Left forelimb (tissue), 1 donor: Measurements from ENCODE around the gene CCDC78.

ENCODE experiments used
- DNase-seq: peaks from one replicate; pipeline ENCODE4 v3.0.0-alpha.2; 2018; ENCODE audit warnings: low spot score

CCDC78 gene

DNA sequence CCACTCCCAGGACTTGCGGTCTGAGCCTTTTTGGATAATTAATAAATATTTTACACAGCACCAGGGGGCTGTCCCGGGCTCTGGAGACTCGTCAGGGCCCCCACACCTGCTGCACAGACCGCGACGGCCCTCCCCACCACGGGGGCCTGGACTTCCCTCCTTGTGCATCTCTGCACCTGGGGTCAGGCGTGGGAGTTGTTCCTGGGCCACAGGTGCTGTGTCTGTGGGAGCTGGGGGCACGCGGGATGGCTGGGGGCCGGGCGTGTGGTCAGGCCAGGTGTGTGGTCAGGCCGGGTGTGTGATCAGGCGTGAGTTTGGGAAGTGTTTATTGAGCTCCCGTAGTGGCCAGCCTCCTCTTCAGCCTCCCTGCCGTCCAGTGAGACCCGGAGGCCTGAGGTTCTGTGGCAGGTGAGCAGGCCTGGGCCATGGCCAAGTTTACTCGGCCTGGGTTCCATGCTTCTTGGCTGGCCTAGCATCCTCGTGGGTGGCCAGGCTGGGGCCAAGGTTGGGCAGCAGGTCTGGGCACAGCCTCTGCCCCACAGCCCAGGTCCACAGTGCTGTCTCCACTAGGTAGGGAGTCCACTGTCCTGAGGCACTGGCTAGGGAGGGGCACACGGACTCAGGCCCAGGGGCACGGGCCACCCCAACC, 47.9 kb downstream of the CCDC78 start:
- no peak for DNase-seq

DNA sequence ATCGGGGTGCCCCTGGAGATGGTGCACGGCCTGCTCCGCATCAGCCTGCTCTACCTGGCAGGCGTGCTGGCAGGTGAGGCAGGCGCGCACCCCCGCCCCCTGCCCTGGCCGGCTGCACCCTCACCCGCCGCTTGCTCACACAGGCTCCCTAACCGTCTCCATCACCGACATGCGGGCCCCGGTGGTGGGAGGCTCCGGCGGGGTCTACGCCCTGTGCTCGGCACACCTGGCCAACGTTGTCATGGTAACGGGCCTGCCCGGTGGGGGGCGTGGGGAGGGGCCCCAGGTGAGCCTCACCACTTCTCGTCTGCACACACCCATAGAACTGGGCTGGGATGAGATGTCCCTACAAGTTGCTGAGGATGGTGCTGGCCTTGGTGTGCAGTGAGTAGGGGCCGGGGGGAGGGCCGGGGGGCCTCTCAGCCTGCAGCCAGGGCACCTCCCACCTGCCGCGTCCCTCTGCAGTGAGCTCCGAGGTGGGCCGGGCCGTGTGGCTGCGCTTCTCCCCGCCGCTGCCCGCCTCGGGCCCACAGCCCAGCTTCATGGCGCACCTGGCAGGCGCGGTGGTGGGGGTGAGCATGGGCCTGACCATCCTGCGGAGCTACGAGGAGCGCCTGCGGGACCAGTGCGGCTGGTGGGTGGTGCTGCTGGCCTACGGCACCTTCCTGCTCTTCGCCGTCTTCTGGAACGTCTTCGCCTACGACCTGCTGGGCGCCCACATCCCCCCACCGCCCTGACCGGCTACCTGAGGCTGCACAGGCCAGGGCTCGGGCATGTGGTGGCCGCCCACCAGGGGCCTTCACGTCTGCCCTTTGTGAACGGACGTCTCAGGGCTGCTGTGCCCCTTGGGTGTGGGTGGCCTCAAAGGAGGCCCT, 48.7 kb downstream of the CCDC78 start:
- no peak for DNase-seq

DNA sequence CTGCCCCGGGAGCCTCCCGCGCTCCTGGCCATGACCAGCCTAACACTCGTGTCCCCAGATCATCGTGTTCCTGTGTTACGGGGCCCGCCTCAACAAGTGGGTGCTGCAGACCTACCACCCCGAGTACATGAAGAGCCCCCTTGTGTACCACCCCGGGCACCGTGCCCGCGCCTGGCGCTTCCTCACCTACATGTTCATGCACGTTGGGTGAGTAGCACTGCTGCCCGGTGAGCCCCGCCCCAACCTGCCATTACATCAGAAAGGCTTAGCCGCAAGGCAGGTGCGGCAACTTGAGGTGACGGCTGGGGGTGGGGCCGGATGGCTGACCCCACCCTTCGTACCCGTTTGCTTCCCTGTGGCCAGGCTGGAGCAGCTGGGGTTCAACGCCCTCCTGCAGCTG, 49.3 kb downstream of the CCDC78 start:
- DNase-seq, result no peak

DNA sequence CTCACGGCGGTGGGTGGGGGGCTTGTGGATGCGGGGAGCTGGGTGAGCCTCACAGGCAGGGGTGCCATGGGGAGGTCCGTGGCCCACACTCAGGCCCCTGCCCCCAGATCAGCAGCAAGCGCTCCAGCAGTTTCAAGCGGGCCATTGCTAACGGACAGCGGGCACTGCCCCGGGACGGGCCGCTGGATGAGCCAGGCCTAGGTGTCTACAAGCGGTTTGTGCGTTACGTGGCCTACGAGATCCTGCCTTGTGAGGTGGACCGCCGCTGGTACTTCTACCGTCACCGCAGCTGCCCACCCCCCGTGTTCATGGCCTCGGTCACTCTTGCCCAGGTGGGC, 49.7 kb downstream of the CCDC78 start:
- no peak for DNase-seq

DNA sequence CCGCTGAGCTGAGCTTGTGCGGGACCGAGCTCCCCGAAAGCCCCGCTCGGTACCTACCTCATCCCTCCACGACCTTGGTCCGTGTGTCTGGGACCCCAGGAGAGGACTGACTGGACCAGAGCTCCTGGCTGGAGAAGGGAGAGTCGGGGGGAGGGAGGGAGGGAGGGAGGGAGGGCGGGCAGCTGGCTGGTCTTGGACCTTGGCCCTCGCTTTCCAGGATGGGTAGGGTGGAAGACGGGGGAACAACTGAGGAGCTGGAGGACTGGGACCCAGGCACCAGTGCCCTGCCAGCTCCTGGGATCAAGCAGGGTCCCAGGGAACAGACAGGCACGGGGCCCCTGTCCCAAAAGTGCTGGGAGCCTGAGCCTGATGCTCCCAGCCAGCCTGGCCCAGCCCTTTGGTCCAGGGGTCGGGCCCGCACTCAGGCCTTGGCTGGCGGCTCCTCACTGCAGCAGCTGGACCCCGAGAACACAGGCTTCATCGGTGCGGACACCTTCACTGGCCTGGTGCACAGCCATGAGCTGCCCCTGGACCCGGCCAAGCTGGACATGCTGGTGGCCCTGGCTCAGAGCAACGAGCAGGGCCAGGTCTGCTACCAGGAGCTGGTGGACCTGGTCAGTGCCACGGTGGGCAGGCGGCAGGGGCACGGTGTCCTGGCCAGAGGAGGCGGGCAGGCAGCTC, 50.2 kb downstream of the CCDC78 start:
- no peak for DNase-seq

DNA sequence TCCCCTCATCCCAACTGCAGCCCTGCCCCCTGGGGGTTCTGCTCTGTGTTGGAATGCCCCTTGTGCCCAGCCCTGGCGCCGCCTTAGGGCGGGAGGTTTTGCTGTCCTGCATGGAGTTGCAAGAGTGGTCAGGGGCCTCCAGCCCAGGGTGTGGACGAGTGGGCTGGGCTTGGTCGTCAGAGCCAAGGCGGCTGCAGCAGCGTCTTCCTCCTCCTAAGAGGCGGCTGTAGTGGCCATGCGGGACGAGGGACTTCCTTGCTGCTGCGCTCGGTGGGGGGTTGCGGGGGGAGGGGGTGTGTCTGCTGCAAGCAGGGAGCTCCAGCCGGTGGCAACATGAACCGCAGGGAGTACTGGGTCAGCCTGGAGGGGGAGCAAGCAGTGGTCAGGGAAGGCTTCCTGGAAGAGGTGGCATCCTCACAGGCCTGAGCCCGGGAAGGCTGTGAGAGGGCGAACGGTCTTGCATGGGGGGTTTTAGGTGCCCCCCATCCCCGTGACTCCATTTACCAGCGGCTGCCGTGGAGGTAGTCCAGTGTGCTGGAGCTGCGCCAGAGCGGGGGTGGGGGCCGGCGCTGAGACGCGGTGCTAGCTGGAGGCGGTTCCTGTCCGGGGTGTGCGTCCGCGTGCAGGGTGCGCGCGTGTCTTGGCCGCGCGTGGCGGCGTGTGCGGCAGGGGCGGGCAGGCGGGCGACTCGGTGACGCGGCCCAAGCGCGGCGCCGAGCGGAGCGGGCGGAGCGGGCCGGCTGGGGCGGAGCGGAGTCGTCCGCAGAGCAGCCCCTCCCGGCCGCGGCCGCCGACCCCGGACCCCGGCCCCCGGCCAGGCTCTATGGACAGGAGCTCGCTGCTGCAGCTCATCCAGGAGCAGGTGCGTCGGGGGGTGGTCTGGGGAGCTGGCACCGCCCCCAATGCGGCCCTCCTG, 51.0 kb downstream of the CCDC78 start, which contains the start of gene RHBDL1:
Gene RHBDL1, plus strand, starts transcription at position 704 of the 916 bp plus-strand sequence. Its CDS starts 120 bp downstream, at position 824.
- DNase-seq, result no peak

DNA sequence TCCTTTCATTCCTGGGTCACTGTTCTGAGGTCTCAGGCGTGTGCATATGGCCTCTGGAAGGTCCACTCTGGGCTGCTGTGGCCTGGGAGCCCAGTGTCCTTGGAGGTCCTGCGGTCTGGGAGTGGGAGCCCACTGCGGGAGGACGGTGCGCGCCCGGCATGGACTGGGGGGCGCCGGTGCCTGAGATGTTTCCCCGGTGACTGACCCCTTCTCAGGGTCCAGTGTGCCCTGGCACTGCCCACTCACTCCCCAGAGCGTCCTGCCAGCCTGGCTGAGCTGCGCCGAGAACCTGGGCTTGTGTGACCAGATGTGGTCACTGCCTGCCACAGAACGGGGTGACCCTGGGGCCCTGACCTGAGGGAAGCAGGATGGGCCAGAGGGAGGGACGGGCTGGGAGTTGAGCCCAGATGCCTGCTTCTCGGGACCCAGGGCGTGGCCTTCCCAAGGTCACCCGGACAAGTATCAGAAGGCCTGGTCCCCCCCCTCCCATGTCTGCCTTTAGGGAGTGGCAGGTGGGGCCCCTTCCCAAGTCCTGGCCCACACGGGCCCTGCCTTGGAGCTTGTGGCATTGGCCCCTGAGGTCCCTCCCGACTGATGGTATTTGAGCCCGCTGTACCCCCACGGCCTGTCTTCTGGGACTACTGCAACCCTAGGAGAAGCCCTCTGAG, 51.9 kb downstream of the CCDC78 start:
- no peak for DNase-seq

DNA sequence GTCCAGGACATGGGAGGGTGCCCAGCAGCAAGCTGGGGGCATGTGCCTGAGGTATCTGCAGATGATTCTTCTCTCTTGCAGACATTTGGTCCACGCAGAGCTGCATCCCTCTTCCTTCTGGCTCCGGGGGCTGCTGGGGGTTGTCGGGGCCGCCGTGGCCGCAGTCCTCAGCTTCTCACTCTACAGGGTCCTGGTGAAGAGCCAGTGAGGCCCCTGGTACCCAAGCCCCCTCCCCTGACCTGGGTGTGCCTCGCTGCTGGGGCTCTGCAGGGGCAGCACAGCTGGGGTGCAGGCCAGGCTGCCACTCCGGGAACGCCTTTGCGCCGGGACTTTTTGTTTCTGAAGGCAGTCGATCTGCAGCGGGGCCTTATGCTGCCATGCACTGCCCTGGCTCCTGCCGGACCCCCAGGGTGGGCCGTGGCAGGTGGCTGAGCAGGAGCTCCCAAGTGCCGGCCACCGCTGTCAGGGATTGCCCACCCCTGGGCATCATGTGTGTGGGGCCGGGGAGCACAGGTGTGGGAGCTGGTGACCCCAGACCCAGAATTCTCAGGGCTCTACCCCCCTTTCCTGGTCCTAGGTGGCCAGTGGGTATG, 52.7 kb downstream of the CCDC78 start:
- DNase-seq, result no peak

DNA sequence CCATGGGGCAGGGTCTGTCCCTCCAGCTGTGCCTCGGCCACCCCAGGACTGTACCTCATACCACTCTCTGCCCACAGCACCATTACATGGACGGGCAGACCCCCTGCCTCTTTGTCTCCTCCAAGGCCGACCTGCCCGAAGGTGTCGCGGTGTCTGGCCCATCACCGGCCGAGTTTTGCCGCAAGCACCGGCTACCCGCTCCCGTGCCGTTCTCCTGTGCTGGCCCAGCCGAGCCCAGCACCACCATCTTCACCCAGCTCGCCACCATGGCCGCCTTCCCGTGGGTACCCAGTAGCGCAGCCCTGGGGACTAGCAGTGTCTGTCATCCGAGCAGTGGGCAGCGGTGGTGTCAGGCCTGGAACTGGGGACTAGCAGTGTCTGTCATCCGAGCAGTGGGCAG, 53.4 kb downstream of the CCDC78 start:
- no peak for DNase-seq
